Measurements from ENCODE around the gene ERGIC3. TPM values are rescaled to one million over a fixed set of nuclear protein-coding genes. Genes with fewer than 3 reads are reported as not detected.

ERGIC3 gene
- total and polyA plus RNA-seq, 2 of the 4 experiments (the other 2 are of a cell fraction): 434 to 438 TPM

GRCh38 chr20:35560105-35560511 lies 18.2 kb downstream of the ERGIC3 start:
- Histone ChIP-seq H3K9me3 (ENCODE audit: control insufficient read depth, insufficient read depth, low read length) (no peaks in the 10 kb centered on the region), H3K9me1 (ENCODE audit: insufficient read depth, low read length) (no peaks in the 10 kb centered on the region), H3K23ac (ENCODE audit: low read depth, low read length) (no peak overlapping the region), H3K27ac (ENCODE audit: insufficient read depth, low read length) (no peak overlapping the region), H2AFZ (replicated peaks; ENCODE audit: low read length, poor library complexity) (no peak overlapping the region), H2BK5ac (ENCODE audit: low read depth, low read length, poor library complexity, severe bottlenecking) (no peak overlapping the region), H3K9ac (ENCODE audit: low read depth, low read length) (no peak overlapping the region), H3K56ac (ENCODE audit: extremely low read depth, insufficient read depth, low read length) (no peak overlapping the region), H4K91ac (ENCODE audit: insufficient read depth, low read depth, low read length) (no peak overlapping the region), H2AK5ac (ENCODE audit: low read depth, low read length) (no peak overlapping the region), H2AK9ac (replicated peaks; ENCODE audit: low read depth, low read length, poor library complexity) (no peak overlapping the region), H4K8ac (ENCODE audit: low read depth in 2 of 2, low read length in 2 of 2) (no peak overlapping the region), H3K79me1 (ENCODE audit: low read depth in 1 of 2, low read length in 2 of 2) (no peaks in the 10 kb centered on the region), H3K4me1 (ENCODE audit: control insufficient read depth, insufficient read depth, low read length) (peaks cover 2% of the 10 kb centered on the region), H3K4ac (ENCODE audit: low read depth, low read length) (no peak overlapping the region), H2BK20ac (ENCODE audit: low read depth, low read length) (no peak overlapping the region), H3K27me3 (ENCODE audit: control insufficient read depth, insufficient read depth, low read length) (no peaks in the 10 kb centered on the region), H3K18ac (ENCODE audit: low read depth, low read length) (no peak overlapping the region), H2BK15ac (ENCODE audit: low read depth, low read length) (no peak overlapping the region), H3K4me2 (ENCODE audit: low read depth, low read length) (no peak overlapping the region), H3K14ac (replicated peaks; ENCODE audit: low read depth, low read length) (no peak overlapping the region), H3K4me3 (ENCODE audit: insufficient read depth, low read depth, low read length) (no peak overlapping the region), H4K20me1 (ENCODE audit: insufficient read depth, low read length) (no peaks in the 10 kb centered on the region), H4K5ac (ENCODE audit: low read depth, low read length) (no peak overlapping the region), H3K36me3 (ENCODE audit: control insufficient read depth, insufficient read depth, low read length) (peaks cover 39% of the 10 kb centered on the region), H2BK120ac (ENCODE audit: low read depth, low read length) (no peak overlapping the region)
- dilution Hi-C loops (cut with HindIII; ENCODE audit: low sequenced_read_pairs, unreplicated experiment) (no loop called here), in situ Hi-C loops (cut with MboI; ENCODE audit: low sequenced_read_pairs) (no loop called here), intact Hi-C loops (cut with micrococcal nuclease) (loop anchor here (10.0 kb wide), 1 partner anchor 105 kb away; the partner anchor contains the start of genes CPNE1 and RBM12)
- no TSS peak for BruUV-seq (replicated peaks)
- no peak for ATAC-seq (ENCODE audit: low read depth)
- no peak for TF ChIP-seq USF2 (IDR thresholded peaks at IDR 0.05; ENCODE audit: low read depth, low read length)
- no peak for TF ChIP-seq RAD21 (IDR thresholded peaks at IDR 0.05; ENCODE audit: low read length)
- no peak for TF ChIP-seq RFX5 (IDR thresholded peaks at IDR 0.05; ENCODE audit: low read depth, low read length)
- no peak for TF ChIP-seq MAFK (IDR thresholded peaks at IDR 0.05; ENCODE audit: low read depth, low read length)
- TF ChIP-seq SMC3 (IDR thresholded peaks at IDR 0.05; ENCODE audit: low read depth, low read length): no peak
- no peak for TF ChIP-seq NFE2L2 (IDR thresholded peaks at IDR 0.05; ENCODE audit: low read depth, low read length)
- no peak for TF ChIP-seq POLR2A (IDR thresholded peaks at IDR 0.05; ENCODE audit: low read depth, low read length)
- no peak for TF ChIP-seq MXI1 (IDR thresholded peaks at IDR 0.05; ENCODE audit: borderline replicate concordance, low read depth, low read length)
- no peak for TF ChIP-seq CTCF (conservative IDR thresholded peaks at IDR 0.05; ENCODE audit: low read depth, low read length)
- TF ChIP-seq CEBPB (IDR thresholded peaks at IDR 0.05; ENCODE audit: low read depth, low read length): no peak
- no peak for TF ChIP-seq MAZ (IDR thresholded peaks at IDR 0.05; ENCODE audit: borderline replicate concordance, low read depth, low read length)
- DNase-seq: no peak
- WGBS, 2 experiments (ENCODE audit: extremely low coverage in 2 of 2, insufficient read length in 1 of 2): 63% methylated on average over 4 of the region's 18 CpGs; no CpG with 5 or more reads in 1 of the 2 experiments
- POLR2A ChIA-PET (ENCODE audit: unreplicated experiment): no interaction called here
- CTCF ChIA-PET: interaction anchor here (0.6 kb wide), 1 partner anchor 74 kb away, joined by 3 read pairs; no protein-coding TSS in a partner anchor

All from IMR-90 (cell line).